Body of pancreas (tissue), 4 donors: ENCODE measurements around the gene PSMC3. TPM values are rescaled to one million over a fixed set of nuclear protein-coding genes. Genes with fewer than 3 reads are reported as not detected.
A peak's percentile ranks its signal among the peaks of the same experiment; 100 is the strongest.

Experiments
- ATAC-seq: fragments of 150-250 bp; one replicate; pipeline ENCODE4 v1.9.1; 2016
- DNase-seq, 4 donors: peaks; one replicate each; pipeline ENCODE4 v3.0.0-alpha.2; 2019
- H3K27ac ChIP-seq, 4 donors: fragments of 200-600 bp; sonication (generic); 1 replicate in 3 of 4; 2 replicates in 1 of 4; pipeline versions ENCODE4 v1.5.1 to v1.6.1; 2016 to 2019; ENCODE audit warnings: mild to moderate bottlenecking in 1 of 4, mixed read lengths in 1 of 4, moderate library complexity in 1 of 4
- H3K27me3 ChIP-seq, 2 donors: fragments of 200-600 bp; sonication (generic); one replicate each; pipeline ENCODE4 v1.6.0; 2016; ENCODE audit warnings: mild to moderate bottlenecking in 1 of 2
- H3K36me3 ChIP-seq, 2 donors: fragments of 200-600 bp; sonication (generic); replicated peaks in 1 of 2; 2 replicates each; pipeline ENCODE4 v1.5.1; 2016; ENCODE audit warnings: low read depth in 2 of 2; ENCODE audit not compliant: insufficient read depth in 1 of 2
- H3K4me1 ChIP-seq: fragments of 200-600 bp; sonication (generic); one replicate; pipeline ENCODE4 v1.6.0; 2016
- H3K4me3 ChIP-seq, 2 donors: fragments of 200-600 bp; sonication (generic); 1 replicate in 1 of 2; 2 replicates in 1 of 2; pipeline ENCODE4 v1.5.1; 2016 to 2019
- H3K9me3 ChIP-seq, 3 donors: fragments of 200-600 bp; sonication (generic); 1 replicate in 2 of 3; 2 replicates in 1 of 3; pipeline ENCODE4 v1.5.1; 2016
- POLR2A ChIP-seq, 3 donors: fragments of 450-650 bp; IDR thresholded peaks; one replicate each; pipeline ENCODE4 v1.6.1; 2016; ENCODE audit warnings: antibody characterized with exemption in 3 of 3, mild to moderate bottlenecking in 2 of 3
- WGBS, 2 donors: methylation state at CpG; one replicate each; pipeline ENCODE4 v1.1.5; 2017; 5-methylcytosine and 5-hydroxymethylcytosine counted together
- intact Hi-C: fragments of 100-400 bp; cut with DNase I; formaldehyde crosslinking; loops from one replicate; pipeline ENCODE4 v1.15.1; 2023
- total RNA-seq, 2 donors: library from RNA; depleted of rRNA; stranded (reverse); fragments of >200 nt; gene quantifications; one replicate each; pipeline ENCODE4 v1.1.0, GENCODE V29; 2016
- TF ChIP-seq, protein P1 (sequence below), 7 experiments: fragments of 450-650 bp in 4 of 7; fragments of 200-600 bp in 3 of 7; sonication (generic) in 3 of 7; IDR thresholded peaks; one replicate each; pipeline ENCODE4 v1.5.1; 2016 to 2019; ENCODE audit warnings: antibody characterized with exemption in 7 of 7

PSMC3 gene
- total RNA-seq, 2 donors from 2014 or later: 43.8 to 62.8 TPM

DNA sequence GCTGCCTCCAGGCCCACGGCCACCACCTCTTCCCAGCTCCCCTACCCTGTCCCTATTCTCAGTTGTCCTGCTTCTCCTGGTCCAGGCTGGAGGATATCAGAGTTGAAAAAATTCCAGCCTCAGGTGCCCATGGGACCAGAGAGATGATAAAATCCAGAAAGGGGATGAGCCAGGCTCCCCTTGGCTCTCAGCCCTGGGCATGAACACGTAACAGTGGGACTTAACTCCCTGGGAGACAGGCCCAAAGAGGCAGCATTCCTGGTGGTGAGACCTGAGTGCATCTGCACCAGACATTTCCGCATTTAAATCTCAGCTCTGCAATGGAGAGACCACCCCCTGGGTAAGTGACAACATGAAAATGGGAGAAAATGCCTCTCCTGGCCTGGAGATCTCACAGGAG, 28.2 kb downstream of the PSMC3 start:
- no peak for TF ChIP-seq POLR2A (IDR thresholded peaks at IDR 0.05)
- TF ChIP-seq, protein P1, sequence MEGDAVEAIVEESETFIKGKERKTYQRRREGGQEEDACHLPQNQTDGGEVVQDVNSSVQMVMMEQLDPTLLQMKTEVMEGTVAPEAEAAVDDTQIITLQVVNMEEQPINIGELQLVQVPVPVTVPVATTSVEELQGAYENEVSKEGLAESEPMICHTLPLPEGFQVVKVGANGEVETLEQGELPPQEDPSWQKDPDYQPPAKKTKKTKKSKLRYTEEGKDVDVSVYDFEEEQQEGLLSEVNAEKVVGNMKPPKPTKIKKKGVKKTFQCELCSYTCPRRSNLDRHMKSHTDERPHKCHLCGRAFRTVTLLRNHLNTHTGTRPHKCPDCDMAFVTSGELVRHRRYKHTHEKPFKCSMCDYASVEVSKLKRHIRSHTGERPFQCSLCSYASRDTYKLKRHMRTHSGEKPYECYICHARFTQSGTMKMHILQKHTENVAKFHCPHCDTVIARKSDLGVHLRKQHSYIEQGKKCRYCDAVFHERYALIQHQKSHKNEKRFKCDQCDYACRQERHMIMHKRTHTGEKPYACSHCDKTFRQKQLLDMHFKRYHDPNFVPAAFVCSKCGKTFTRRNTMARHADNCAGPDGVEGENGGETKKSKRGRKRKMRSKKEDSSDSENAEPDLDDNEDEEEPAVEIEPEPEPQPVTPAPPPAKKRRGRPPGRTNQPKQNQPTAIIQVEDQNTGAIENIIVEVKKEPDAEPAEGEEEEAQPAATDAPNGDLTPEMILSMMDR (IDR thresholded peaks at IDR 0.05): no peak
- H3K36me3 ChIP-seq: no peaks in the 10 kb centered on the region
- H3K27me3 ChIP-seq: no peaks in the 10 kb centered on the region
- H3K4me3 ChIP-seq: no peak overlapping the region
- intact Hi-C loops: no loop called here
- WGBS, 2 donors: 86 to 95% methylated on average over 3 of the region's 3 CpGs
- ATAC-seq (no peak), DNase-seq (no peak)
- H3K9me3 ChIP-seq: no peaks in the 10 kb centered on the region
- H3K4me1 ChIP-seq: peaks cover 16% of the 10 kb centered on the region
- no peak overlapping the region for H3K27ac ChIP-seq

DNA sequence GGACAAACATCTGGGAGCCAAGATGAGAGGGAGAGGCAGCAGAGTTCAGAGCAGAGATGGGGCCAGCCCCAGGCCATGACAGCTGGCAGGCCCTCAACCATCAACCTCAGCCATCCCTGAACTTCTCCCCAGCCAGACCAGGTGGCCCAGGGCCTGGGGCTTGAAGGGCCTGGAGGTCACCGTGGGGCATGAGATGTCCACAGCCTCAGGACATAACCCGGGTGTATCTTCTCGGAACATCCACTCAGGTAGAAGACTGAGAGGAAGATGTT, 30.3 kb downstream of the PSMC3 start:
- no peaks in the 10 kb centered on the region for H3K9me3 ChIP-seq

DNA sequence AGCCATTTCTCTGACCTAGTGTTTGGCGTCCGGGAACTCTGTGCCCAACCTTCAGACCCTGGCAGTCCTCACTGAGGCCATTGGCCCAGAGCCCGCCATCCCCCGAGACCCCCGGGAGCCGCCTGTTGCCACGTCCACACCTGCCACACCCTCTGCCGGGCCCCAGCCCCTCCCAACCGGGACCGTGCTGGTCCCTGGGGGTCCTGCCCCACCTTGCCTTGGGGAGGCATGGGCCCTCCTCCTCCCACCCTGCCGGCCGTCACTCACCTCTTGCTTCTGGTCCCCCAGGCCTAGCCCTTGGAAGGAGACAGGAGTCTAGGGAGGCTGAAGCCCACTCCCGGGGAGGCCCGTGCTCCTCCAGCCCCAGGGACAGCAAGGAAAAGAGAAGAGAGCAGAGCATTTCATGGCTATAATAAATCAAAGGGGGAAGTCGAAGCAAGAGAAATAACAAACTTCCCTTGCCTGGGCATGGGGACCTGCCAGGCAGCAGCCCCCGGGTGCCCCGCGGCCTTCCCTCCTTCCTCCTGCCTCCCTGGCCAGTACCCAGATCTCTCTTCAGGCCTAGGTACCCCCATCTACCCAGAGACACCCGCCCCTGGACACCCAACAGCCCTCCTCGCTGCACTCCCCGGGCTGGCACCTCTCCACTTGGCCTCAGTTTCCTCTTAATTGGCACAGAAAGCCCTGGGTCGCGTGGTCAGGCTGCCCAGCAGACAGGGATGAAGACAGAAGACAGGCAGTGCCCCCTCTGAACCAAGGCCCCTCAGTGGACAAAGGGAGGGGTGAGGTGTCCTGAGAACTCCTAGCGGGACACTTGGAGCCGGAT, 30.8 kb downstream of the PSMC3 start:
- ATAC-seq (no peak), DNase-seq (no peak)
- H3K36me3 ChIP-seq: no peaks in the 10 kb centered on the region
- H3K27me3 ChIP-seq: no peaks in the 10 kb centered on the region
- H3K9me3 ChIP-seq: no peaks in the 10 kb centered on the region
- intact Hi-C loops: no loop called here
- H3K4me3 ChIP-seq: no peak overlapping the region
- H3K4me1 ChIP-seq: peaks cover 8% of the 10 kb centered on the region
- 69 to 86% methylated on average over 20 to 25 of the region's 25 CpGs for WGBS, 2 donors
- TF ChIP-seq POLR2A (IDR thresholded peaks at IDR 0.05): no peak
- TF ChIP-seq, protein P1 (IDR thresholded peaks at IDR 0.05): no peak
- peak overlapping the region in 2 of 4 donors; percentile 55 to 83 for H3K27ac ChIP-seq

More for the DNA sequence above, 30.3 kb downstream of the PSMC3 start:
- no peak for TF ChIP-seq POLR2A (IDR thresholded peaks at IDR 0.05)
- TF ChIP-seq, protein P1 (IDR thresholded peaks at IDR 0.05): no peak
- ATAC-seq: no peak
- Histone ChIP-seq H3K4me1 (peaks cover 14% of the 10 kb centered on the region), H3K27me3 (no peaks in the 10 kb centered on the region), H3K27ac (peak overlapping the region in 1 of 4 donors; percentile 83), H3K4me3 (no peak overlapping the region), H3K36me3 (no peaks in the 10 kb centered on the region)
- no peak for DNase-seq
- 72 to 87% methylated on average over 3 of the region's 3 CpGs for WGBS, 2 donors
- intact Hi-C loops: no loop called here

DNA sequence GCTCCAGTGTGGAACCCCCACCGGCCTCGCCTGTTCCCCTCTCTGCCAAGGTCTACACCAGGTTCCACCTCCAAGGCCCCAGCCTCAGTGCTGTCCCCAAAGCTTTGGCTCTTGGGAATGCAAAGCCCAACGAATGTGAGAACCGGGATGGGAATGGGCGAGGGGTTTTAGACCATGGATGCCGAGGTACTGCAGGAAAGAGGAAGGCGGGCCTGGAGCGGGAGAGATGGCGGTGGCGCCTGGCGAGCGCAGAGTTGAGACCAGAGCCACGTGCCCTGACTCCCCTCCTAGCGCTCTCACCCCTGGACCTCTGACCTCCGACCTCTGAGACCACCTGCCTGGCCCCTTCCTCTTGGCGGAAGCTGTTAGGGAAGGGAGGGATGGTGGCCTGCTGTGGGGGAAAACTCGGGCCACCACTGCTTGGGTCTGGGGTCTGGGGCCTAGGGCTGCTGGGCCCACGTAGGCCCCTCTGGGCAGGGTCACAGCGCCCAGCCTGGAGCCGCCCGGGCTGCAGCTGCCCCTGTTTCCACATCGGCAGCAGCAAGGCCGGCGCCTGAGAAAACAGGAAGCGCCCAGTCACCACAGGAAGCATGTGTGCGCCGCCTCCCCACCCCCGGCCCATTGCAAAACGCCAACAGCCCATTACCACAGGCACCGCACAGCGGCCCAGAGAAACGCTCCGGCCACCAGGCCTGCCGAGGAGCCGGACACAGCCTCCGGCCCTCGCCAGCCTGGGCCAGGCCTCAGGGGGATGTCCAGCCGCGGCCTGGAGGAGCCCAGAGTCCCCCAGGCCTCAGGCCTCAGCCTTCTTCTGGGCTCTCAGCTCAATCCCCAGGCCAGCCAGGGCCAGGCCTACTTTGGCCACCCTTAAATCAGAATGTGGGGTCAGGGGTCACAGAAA, 31.7 kb downstream of the PSMC3 start:
- 75 to 86% methylated on average over 15 to 37 of the region's 39 CpGs for WGBS, 2 donors
- Histone ChIP-seq H3K4me1 (peaks cover 3% of the 10 kb centered on the region), H3K27me3 (no peaks in the 10 kb centered on the region), H3K36me3 (no peaks in the 10 kb centered on the region), H3K9me3 (no peaks in the 10 kb centered on the region), H3K4me3 (no peak overlapping the region), H3K27ac (peak overlapping the region in 2 of 4 donors; percentile 55 to 83)
- ATAC-seq (peak; percentile 11), DNase-seq (peak in 1 of 4 donors; percentile 73)
- intact Hi-C loops: no loop called here
- peak in 2 of 3 donors; percentile 18 to 46 for TF ChIP-seq POLR2A (IDR thresholded peaks at IDR 0.05)
- TF ChIP-seq, protein P1 (IDR thresholded peaks at IDR 0.05): no peak
